Measurements from ENCODE around the gene NCAN.

GRCh38 chr19:19206938-19207337 lies 4.8 kb upstream of the NCAN start:
- TF ChIP-seq POLR2A (IDR thresholded peaks at IDR 0.05) (no peak), POLR2AphosphoS5 (IDR thresholded peaks at IDR 0.05) (no peak), CTCF (IDR thresholded peaks at IDR 0.05) (no peak)
